SK-N-MC (cell line): ENCODE results near the gene TTC28.

Source experiments
- EZH2 ChIP-seq: fragments of 200-600 bp; sonication (generic); IDR thresholded peaks from one replicate; pipeline ENCODE4 v1.6.1; 2017; ENCODE audit warnings: antibody characterized with exemption
- FOXP2 ChIP-seq: optimal IDR thresholded peaks from 2 replicates; pipeline ENCODE3; 2011; ENCODE audit warnings: mild to moderate bottlenecking, moderate library complexity; ENCODE audit not compliant: insufficient read depth; ENCODE audit errors: extremely low read length, control extremely low read depth
- POLR2AphosphoS5 ChIP-seq: IDR thresholded peaks from 2 replicates; pipeline ENCODE4 v1.6.1; 2012; ENCODE audit warnings: mild to moderate bottlenecking, low read depth, low read length, borderline replicate concordance

- TF ChIP-seq POLR2AphosphoS5 (no peak), EZH2 (no peak), FOXP2 (no peak)
Measured at GRCh38 chr22:28111501-28112189, 568.0 kb downstream of the TTC28 start.
